ENCODE results near the gene PDE8A. TPM values are rescaled to one million over a fixed set of nuclear protein-coding genes. Genes with fewer than 3 reads are reported as not detected.

The PDE8A gene
- total and polyA plus RNA-seq, 10 of the 15 experiments (the other 5 are each of a cell fraction or from before 2014, with no cell fraction given), result 6.7 to 69.2 (median 27.2) TPM

- TF ChIP-seq BACH1 (IDR thresholded peaks at IDR 0.05; ENCODE audit: borderline replicate concordance), result no peak
- TF ChIP-seq SREBF1 (IDR thresholded peaks at IDR 0.05; ENCODE audit: low read length), result no peak
- TF ChIP-seq TCF12 (IDR thresholded peaks at IDR 0.05; ENCODE audit: low read depth, low read length), result no peak
- TF ChIP-seq CUX1 (IDR thresholded peaks at IDR 0.05; ENCODE audit: insufficient replicate concordance, low read depth, low read length), result no peak
- TF ChIP-seq NKRF (conservative IDR thresholded peaks at IDR 0.05), result no peak
- no peak for TF ChIP-seq REST (IDR thresholded peaks at IDR 0.05; ENCODE audit: low read depth, low read length)
- no peak for TF ChIP-seq CHD2 (IDR thresholded peaks at IDR 0.05; ENCODE audit: borderline replicate concordance, low read depth, low read length)
- no peak for TF ChIP-seq ZNF274 (IDR thresholded peaks at IDR 0.05; ENCODE audit: insufficient read depth, insufficient read length)
- TF ChIP-seq ETV6 (conservative IDR thresholded peaks at IDR 0.05 in 1 of 2, IDR thresholded peaks at IDR 0.05 in 1 of 2; ENCODE audit: borderline replicate concordance in 1 of 2, low read depth in 1 of 2), result no peak
- TF ChIP-seq POU2F2 (IDR thresholded peaks at IDR 0.05; ENCODE audit: borderline replicate concordance, low read depth, low read length), result no peak
- no peak for TF ChIP-seq MAX (IDR thresholded peaks at IDR 0.05; ENCODE audit: low read depth, low read length)
- TF ChIP-seq TARDBP (IDR thresholded peaks at IDR 0.05; ENCODE audit: borderline replicate concordance), result no peak
Observed at GRCh38 chr15:85139391-85139790, 157.7 kb downstream of the PDE8A start (continued).
